ENCODE data around the gene RNASET2.

RNASET2 gene

DNA sequence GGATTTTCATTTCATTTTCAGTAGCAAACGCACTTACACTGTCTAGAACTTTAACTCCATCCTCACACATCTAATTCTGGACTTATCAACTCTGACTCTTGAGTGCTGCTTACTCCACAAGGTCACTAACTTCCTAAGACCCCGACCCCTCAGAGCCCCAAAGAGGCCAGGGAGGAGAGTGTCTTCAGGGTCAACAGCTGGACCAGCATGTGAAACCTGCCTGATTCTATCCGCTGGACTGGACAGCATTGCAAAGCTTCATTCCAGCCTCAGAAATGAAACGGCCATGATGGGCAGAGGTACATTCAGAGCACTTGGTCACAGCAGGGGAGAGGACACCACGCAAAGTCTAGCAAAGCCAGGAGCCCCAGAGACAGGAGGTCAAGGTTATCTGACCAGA is 9.1 kb downstream of the RNASET2 start:
- no peak for DNase-seq (ENCODE audit: low read depth)

DNA sequence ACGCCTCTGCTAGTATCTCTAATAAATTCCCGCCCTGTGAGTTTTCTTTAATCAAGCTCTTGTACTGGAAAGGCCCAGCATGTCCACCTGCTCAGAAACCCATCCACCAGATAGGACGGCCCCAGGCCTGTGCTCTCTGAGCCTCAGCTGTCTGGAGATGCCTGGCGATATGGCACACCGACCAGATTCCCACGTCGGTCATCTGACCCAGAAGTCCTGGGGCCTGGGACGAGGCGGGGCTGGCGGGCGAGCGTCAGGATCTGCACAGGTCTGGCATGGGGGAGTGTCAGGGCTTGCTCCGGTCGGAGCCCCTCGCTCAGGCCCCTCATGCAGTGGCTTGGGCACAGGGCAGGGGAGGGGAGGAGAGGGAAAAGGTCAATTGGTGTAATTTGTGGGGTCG is 10.2 kb downstream of the RNASET2 start:
- DNase-seq (ENCODE audit: low read depth) = no peak

DNA sequence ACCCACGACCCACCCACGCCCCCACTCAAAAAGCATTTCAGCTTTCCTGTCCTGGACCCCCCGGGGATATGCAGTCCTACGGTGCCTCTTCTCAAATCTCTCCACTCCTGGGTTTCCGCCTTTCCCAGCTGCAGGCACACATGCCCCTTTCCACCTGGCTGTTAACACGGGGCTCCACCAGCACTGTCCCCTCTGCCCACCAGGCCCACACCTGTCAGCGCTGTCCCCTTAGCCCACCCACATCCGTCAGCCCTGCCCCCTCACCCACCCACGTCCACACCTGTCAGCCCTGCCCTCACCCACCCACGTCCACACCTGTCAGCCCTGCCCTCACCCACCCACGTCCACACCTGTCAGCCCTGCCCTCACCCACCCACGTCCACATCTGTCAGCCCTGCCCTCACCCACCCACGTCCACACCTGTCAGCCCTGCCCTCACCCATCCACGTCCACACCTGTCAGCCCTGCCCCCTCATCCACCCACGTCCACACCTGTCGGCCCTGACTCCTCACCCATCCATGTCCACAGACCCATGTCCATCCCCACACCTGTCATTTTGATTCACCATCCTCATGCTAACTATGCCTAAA is 11.6 kb downstream of the RNASET2 start:
- DNase-seq (ENCODE audit: low read depth) = no peak

DNA sequence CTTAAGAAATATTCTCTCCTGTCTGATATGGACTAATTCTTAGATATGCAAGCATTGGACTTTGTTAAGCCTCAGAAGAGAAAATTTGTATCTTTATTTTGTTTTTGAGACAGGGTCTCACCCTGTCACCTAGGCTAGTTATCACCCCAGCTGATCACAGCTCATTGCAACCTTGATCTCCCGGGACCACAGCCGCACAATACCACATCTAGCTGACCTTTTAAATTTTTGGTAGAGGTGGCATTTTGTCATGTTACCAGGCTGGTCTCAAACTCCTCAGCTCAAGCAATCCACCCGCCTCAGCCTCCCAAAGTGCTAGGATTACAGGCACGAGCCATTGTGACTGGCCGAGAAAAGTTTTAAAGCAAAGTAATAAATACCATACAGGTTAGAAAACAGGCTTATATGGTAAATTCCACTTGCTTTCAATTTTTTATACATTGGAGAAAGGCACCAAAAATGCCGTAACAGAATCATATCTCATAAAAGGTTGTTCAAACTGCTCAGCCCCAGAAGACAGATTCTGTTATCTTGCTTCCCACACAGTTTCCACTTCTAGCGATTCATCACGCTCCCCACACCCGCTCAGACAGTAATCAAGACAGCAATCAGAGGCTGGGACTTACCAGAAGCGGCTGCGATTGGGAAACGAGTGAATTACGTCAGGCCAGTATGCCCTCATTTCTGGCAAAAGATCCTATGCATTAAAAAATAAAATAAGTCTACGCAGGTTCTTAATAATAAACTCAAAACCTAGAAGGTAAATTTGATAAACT is 13.8 kb downstream of the RNASET2 start:
- no peak for DNase-seq (ENCODE audit: low read depth)

DNA sequence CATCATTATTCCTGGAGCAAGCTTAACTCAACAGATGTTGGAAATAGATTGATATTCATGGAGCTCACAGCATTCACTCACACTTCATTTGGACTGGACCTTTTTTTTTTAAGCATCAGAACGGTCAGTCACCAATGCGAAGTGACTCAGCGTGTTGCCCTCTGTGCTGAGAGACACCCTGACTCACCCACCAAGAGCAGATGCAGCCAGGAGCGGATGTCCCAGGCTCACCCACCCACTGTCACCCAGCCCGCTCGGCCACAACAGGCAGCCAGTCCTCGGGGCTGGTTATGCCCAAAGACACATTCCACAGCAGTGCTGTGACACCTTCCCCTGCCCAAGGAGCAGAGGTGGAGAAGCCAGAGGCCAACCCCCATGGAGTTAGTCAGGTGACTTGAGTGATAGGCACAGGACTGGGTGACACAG is 15.7 kb downstream of the RNASET2 start:
- DNase-seq (ENCODE audit: low read depth) = no peak

DNA sequence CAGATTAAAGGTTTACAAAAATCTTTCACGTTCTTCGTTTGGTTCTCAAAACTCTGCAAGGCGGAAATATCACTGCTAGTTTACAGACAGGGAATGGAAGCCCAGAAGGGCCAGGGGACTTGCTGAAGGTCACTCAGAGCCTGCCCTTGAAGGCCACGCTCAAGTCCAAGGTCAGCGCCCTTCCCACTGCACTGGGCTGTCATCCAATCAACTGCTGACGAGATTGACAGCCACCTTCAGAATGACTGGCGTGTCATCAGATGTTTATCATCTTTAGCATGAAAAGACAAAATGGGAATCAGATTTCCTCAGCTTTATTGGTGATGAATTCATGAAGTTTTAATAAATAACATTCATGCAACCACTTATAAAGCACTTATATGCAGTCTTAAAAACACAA is 16.5 kb downstream of the RNASET2 start:
- no peak for DNase-seq (ENCODE audit: low read depth)

DNA sequence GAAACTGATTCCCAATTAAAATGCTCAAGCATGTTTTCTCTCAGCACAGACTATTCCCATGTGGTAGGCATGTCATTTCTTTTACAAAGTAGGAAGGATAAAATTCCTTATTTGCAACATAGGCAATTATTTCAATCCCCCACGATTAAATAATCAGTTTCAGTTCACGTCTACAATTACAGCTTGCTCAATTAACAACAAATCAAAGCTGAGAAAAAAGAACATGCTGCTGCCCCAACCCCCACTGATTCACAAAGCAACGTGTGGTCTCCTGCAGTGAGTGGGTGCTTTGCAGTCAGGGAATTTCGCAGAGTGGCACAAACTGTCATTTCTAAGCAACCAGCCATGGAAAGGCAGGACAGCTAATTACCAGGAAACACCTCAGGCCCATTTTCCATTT is 17.0 kb downstream of the RNASET2 start:
- no peak for DNase-seq (ENCODE audit: low read depth)

DNA sequence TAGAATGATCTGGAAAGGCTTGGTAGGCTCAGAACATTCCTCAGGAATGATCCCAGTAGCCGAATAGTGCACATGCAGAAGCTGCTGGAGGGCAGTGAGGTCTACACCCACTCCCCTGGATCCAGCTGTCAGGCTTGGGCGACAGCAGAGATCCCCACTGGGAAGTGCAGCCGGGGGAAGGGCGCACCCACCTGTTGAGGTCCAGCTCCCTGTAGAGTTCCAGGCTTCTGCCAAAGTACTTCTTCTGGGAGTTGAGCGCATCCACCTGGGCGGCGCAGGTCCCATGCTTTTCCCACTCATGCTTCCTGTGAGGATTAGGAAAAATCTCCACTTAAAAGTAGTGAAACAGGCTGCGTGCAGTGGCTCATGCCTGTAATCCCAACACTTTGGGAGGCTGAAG is 17.6 kb downstream of the RNASET2 start:
- no peak for DNase-seq (ENCODE audit: low read depth)

DNA sequence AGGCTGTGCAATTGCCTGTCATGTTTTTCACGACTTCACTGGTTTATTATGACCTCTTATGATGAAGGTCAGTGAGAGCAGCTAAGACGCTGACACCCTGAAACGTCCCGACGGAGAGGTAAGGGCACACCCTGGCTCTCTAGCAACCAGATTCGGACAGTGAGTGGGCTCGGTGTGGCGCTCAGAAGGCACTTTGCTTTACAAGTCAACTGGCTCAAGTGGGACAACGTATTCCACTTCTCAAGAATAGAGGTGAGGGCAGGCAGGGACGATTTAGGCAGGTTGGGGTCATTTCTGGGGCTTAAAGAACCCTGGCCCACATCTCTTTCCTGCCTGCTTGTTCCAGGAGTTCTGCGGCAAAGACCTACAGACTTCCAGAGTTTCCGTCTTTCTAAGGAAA is 18.2 kb downstream of the RNASET2 start:
- no peak for DNase-seq (ENCODE audit: low read depth)

DNA sequence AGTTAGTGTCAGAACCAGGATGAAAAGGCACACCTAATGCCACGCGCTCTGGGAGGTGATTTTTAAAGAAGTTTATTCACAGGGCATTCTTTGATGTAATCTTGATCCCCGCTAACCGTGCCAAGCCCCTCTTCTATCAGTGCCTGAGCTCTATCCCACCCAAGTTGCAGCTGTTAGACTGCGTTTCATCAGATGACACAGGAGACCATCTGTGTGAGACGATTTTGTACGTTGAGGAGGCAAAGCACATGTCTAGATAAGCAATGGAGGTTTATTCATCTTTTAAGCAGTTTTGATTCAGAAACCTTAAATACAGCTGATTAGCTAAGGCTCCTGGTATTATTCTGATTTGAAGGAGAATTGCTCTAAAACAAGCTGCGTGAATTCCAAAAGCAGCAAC is 18.6 kb downstream of the RNASET2 start:
- DNase-seq (ENCODE audit: low read depth) = no peak

DNA sequence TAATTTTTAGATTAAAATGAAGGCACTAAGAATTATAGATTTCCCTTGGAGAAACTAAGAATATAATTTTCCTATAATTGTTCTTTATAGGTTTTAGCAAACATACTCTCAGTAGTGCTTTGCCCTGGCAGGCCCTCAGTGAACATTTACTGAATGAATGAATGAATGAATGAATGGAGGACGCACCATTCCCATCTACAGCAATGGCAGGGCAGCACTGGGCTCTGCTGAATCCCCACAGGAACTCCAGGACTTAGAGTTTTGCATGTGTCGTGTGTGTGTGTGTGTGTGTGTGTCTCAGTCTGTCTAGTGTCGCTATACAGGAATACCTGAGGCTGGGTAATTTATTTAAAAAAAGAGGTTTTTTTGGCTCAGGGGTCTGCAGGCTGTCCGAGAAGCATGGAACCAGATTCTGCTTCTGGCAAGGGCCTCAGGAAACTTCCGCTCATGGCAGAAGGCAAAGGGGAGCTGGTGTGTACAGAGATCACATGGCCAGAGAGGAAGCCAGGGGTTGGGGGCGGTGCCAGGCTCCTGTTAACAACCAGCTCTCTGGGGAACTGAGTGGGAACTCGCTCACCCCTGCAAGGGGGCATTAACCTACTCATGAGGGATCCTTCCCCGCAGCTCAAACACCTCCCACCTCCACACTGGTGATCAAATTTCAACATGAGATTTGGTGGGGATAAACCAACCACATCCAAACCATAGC is 20.1 kb downstream of the RNASET2 start:
- DNase-seq (ENCODE audit: low read depth) = no peak

DNA sequence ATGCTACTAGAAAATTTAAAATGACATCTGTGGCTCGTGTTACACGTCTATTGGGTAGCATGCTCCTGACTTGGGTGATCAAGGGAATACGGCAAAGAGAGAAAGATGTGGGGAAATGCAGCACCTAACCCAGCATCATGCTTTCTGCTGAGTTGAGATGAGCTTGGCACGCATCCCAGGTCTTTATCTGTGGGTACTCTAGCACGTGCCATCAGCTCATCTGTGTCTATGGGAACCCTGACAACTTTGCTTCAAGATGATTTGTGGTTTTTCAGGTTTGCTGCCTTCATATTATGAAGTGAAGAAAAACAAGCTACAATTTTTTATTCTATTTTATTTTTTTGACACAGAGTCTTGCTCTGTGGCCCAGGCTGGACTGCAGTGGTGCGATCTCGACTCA is 21.0 kb downstream of the RNASET2 start:
- no peak for DNase-seq (ENCODE audit: low read depth)

DNA sequence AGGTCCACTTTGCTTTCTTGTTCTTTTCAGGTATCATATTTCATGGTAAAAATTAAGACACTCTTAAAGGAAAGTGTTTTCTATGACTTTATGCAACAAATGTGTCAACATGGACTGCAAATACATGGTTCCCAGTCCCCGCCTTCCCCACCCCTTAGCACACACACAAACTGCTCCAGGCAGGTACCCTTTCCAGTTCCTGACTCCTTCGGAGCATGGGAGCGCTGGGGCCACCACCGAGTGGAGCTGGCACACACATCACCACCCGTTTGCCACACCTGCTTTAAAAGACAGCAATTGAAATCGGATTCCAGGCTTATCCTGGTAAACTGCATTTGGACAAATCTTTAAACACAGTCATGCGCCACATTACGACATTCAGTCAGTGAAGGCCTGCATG is 22.2 kb downstream of the RNASET2 start:
- no peak for DNase-seq (ENCODE audit: low read depth)

DNA sequence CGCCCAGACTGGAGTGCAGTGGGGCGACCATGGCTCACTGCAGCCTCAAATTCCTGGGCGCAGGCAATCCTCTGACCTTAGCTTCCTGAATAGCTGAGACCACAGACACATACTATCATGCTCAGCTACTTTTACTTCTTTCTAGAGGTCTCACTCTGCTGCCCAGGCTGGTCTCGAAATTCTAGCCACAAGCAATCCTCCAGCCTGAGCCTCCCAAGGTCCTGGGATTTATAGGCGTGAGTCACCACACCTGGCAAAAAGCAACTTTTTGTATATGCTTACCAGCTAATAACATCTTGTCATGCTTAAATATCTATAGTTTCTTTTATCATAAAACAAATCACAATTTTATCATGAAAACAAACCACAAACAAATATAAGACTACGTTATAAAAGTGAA is 23.0 kb downstream of the RNASET2 start:
- DNase-seq (ENCODE audit: low read depth) = no peak

DNA sequence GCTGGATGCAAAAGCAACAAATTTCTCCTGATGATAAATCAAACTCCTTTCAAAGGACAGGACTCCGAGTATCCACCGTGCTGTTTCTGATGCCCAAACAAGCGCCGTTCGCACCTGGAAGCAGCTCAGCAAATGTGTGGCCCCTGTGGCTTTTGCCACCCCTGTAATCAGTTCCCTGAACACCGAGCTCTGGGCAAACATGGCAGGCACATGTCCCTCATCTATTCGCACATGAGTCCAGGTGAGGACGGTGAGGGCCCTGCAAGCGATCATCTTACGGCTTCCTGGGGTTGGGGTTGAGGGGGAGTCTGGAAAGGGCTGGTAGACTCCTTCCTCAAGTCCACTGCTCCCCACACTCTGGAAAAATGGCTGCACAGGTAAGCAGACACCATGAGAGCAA is 23.7 kb downstream of the RNASET2 start:
- no peak for DNase-seq (ENCODE audit: low read depth)

DNA sequence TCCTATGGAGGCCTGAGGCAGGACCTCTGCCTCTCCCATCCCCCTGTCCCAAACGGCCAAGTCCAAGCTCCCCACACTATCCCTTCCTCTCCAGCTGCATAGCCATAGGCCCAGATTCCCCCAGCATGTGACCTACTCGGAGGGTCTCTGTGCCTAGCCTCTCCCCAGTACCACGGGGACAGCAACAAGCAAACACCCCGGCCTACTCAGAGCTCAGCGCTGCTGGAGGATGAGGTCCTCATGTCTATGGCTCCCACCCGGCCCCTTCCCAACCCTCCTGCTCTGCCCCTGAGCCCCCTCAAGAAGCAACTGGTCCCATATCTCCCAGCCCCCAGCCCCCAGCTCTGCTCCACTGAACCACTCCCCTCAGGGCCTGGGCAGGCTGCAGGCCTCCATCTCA is 24.2 kb downstream of the RNASET2 start:
- no peak for DNase-seq (ENCODE audit: low read depth)

DNA sequence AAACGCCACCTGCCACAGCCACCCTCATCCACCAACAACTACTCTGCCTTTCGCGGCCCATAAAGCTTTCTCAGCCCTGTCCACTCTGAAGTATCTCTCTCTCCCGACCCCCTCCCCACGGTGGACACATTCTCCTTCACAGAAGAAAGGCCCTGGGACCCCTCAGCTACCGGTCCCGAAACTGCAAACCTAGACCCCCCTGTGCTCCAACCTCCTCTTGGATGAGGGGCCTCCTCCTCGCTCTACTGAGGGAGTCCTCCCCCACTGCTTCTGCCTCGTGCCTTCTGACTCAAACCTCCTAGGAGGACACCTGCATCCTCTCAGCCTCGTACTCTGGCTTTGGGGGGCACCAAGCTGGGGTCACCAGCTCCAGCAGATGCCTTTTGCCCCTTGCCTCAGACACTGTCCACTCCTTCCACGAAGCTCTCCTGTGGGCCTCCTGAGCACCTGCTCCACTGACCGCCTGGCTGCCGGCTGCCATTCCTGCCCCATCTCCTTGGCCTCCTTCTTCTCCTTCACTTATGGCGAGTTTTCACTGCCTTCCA is 24.9 kb downstream of the RNASET2 start:
- no peak for DNase-seq (ENCODE audit: low read depth)

DNA sequence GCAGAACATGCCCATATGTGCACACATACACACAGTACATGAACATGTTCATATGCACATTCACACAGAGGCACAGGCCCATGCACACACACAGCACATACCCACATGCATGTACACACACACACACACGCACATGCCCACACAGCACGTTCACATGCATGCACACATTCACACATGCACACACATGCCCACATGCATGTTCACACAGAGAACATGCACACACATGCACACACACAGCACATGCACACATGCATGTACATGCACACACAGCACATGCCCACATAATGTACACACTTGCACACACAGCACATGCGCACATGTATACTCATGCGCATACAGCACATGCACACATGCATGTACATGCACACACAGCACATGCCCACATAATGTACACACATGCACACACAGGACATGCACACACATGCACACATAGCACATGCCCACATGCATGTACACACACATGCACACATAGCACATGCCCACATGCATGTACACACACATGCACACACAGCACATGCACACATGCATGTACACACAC is 25.9 kb downstream of the RNASET2 start:
- DNase-seq (ENCODE audit: low read depth) = no peak

DNA sequence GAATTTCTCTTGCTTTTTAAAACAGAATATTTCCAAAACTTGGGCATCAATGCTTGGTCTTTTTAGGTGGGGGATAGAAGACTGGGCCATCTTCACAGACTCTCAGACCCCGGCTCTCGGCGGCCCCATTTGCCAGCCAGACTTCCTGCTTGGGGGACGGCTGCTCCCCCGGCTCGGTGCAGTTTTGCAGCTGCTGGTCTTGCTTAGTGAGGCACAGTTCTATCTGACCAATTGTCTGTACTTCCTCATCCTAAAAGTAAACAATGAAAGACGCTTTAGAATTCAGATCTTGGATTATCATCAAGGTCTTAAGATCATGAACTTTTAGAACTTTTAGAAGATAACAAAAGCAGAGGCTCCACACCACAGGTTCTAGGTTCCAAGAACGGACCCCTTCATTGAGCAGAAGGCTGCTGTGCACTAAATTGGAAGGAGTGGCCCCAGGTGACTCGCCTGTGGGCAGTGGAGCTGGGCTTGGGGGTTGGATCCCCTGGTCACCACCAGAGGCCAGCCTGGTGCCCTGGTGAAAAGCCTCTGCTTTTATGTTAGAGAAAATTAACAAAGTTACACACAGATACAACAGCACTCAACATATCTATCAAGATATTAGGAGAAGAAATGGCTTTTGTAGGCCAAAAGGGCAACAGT is 26.7 kb downstream of the RNASET2 start:
- DNase-seq (ENCODE audit: low read depth) = no peak

DNA sequence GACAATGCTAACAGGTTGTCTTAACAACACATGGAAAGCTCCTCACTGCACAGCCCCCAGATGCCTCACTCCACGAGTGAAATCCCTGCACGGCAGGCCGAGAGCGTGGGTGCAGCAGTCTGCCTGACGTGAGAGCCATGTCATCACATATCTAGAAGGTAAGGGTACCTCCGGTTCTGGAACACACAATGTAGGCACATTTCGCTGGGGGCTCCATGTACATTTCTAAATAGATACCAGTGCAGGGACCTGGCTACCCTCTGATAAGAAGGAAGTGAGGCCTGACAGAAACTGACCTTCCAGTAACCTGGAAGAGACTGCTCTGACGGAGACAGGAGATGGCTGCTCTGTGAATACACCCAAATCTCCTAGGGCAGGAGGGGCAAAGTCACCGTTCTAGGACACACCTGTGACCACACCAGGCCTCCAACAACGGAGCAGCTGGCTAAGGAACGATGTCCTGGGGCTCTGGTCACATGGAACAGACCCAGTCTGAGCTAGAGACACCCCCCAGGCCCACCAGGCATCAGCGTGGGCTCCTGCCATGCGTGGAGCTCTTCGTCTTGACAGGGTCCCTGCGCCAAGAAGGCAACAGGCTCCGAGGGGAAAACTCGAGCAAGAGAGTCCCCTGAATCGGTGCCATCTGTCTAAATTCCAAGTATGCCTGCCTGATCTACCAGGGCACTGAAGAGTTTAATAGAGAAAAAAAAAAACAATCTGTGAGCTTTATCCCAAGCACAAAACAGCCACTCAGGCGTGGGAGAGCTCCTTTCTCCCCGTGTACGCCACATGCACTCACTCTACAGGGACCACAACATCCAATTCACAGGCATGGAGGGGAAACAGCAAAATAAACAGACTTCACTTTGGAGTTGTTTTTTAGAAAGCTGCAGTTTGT is 27.5 kb downstream of the RNASET2 start:
- DNase-seq (ENCODE audit: low read depth) = no peak

DNA sequence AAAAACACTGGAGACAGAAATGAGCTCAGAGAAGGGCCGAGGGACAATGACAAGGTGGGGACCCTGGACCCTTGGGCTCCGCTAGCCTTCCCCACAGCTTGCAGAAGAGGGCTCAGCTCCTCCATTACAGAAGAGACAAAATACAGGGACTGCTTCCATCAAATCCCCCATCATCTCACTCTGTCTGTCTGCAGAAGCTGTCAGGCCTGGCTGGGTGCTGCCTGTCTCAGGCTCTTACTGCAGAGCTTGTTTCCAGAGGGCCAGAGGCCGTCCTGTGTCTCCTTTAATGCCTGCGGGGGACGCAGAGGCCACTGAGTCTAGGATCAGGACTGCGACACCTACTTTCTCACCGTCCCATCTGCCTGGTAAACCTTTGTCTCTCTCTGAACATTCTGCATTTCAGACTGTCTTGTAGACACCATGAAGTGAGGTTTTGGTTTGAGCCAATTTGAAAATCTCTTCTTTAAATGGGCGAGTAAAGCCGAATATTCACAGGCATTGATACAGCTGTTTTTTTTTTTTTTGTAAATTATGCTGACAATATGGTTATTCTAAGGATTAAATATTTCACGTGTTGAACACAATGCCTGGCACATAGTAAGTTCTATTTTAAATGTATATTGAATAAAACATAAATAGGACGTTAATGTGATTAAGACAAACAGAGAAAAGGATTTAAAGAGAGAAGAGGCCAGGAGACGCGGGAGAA is 28.3 kb downstream of the RNASET2 start:
- DNase-seq (ENCODE audit: low read depth) = no peak
